K562 (cell line): ENCODE measurements around the gene ZNF17.

Experiments used
- CTCF ChIP-seq, 3 experiments: IDR thresholded peaks in 2 of 3; conservative IDR thresholded peaks in 1 of 3; 2 replicates each; pipeline ENCODE4 v1.5.1; 2011 to 2012; ENCODE audit warnings: low read length in 3 of 3, mild to moderate bottlenecking in 3 of 3, control low read depth in 2 of 3, improper control_type of control experiment in 1 of 3, inconsistent platforms in 1 of 3, low read depth in 1 of 3, mixed read lengths in 1 of 3, moderate library complexity in 1 of 3; ENCODE audit not compliant: insufficient read depth in 2 of 3
- E4F1 ChIP-seq: fragments of 250-450 bp; sonication (Bioruptor Pico); IDR thresholded peaks from 2 replicates; pipeline ENCODE4 v1.5.0; 2021; ENCODE audit warnings: mild to moderate bottlenecking, borderline replicate concordance
- NBN ChIP-seq: fragments of 450-650 bp; IDR thresholded peaks from 2 replicates; pipeline ENCODE4 v1.6.1; 2016; ENCODE audit warnings: low read depth, mild to moderate bottlenecking
- PREB ChIP-seq: sonication (generic); formaldehyde crosslinking; IDR thresholded peaks from 2 replicates; pipeline ENCODE4 v1.8.1; 2023; ENCODE audit warnings: mild to moderate bottlenecking, missing genetic modification reagents

GRCh38 chr19:57437931-57438330 is 27.0 kb downstream of the ZNF17 start:
- TF ChIP-seq E4F1 (CRISPR knock-in tag) (no peak), PREB (no peak), CTCF (IDR thresholded peaks at IDR 0.05 in 2 of 3, conservative IDR thresholded peaks at IDR 0.05 in 1 of 3; ENCODE audit: insufficient read depth in 2 of 3, low read depth in 1 of 3, low read length in 3 of 3) (no peak), NBN (no peak)
